Panc1 (cell line): ENCODE results near the gene SECTM1.

Experiments
- POLR2AphosphoS5 ChIP-seq: IDR thresholded peaks from 2 replicates; pipeline ENCODE4 v1.6.1; 2012; ENCODE audit warnings: mild to moderate bottlenecking, low read depth, low read length, moderate library complexity
- REST ChIP-seq, 2 experiments: IDR thresholded peaks; 2 replicates each; pipeline ENCODE4 v1.6.1; 2011 to 2012; ENCODE audit warnings: low read depth in 2 of 2, control low read depth in 1 of 2, low read length in 1 of 2, mild to moderate bottlenecking in 1 of 2, moderate library complexity in 1 of 2; ENCODE audit not compliant: insufficient read depth in 1 of 2
- SIN3A ChIP-seq: IDR thresholded peaks from 2 replicates; pipeline ENCODE4 v1.6.1; 2012; ENCODE audit warnings: low read depth, mild to moderate bottlenecking, low read length, moderate library complexity, borderline replicate concordance; ENCODE audit not compliant: insufficient read depth
- TF ChIP-seq, protein P1 (sequence below): fragments of 450-650 bp; IDR thresholded peaks from 2 replicates; pipeline ENCODE4 v1.5.1; 2017; ENCODE audit warnings: mild to moderate bottlenecking

DNA sequence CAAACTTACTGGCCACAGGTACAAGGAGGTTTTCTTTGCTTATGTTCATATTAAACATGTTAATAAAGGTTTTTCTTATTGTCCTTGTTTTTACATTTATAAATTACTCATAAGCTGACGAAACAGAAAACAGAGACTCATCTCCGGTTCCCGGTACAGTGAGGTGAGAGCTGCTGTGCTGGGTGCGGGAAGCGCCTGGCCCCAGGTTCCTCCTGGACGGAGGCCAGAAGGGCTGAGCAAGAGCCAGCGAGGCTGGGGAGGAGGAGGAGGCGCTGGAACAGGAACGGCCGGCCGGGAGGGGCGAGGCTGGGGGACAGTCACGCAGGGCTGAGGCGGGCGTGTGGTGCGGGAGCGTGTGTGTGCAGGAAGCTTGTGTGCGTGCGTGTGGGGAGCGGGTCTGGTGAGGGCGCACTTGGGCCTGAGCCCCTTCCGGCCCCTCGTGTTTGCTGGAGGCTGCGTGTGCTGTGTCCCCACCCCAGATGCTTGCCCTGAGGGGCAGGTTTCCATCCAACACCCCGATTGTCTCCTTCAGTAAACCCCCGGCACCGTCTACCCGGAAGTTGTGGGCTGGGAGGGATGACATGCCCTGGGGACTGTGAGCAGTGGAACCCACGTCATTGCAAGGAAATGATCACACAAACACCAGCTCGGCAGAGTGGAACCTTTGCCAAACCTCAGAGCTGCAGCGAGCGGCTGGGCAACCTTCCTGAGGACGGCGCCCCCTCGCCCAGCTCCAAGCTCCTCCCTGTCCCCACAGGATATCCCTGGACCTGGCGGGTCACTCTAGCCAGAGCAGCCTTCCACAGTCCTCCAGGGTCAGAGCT lies 35.6 kb downstream of the SECTM1 start:
- TF ChIP-seq, protein P1, sequence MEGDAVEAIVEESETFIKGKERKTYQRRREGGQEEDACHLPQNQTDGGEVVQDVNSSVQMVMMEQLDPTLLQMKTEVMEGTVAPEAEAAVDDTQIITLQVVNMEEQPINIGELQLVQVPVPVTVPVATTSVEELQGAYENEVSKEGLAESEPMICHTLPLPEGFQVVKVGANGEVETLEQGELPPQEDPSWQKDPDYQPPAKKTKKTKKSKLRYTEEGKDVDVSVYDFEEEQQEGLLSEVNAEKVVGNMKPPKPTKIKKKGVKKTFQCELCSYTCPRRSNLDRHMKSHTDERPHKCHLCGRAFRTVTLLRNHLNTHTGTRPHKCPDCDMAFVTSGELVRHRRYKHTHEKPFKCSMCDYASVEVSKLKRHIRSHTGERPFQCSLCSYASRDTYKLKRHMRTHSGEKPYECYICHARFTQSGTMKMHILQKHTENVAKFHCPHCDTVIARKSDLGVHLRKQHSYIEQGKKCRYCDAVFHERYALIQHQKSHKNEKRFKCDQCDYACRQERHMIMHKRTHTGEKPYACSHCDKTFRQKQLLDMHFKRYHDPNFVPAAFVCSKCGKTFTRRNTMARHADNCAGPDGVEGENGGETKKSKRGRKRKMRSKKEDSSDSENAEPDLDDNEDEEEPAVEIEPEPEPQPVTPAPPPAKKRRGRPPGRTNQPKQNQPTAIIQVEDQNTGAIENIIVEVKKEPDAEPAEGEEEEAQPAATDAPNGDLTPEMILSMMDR = no peak
- TF ChIP-seq POLR2AphosphoS5 = peak; percentile 56; the same call in 1 of the 2 replicates
- TF ChIP-seq REST (IDR thresholded peaks at IDR 0.05; ENCODE audit: insufficient read depth in 1 of 2, low read depth in 2 of 2, low read length in 1 of 2) = no peak
- no peak for TF ChIP-seq SIN3A
